Measurements from ENCODE around the gene CAST. TPM values are rescaled to one million over a fixed set of nuclear protein-coding genes. Genes with fewer than 3 reads are reported as not detected.

The CAST gene
- total RNA-seq, 1 experiment from 2014 or later = 35.6 TPM

DNA sequence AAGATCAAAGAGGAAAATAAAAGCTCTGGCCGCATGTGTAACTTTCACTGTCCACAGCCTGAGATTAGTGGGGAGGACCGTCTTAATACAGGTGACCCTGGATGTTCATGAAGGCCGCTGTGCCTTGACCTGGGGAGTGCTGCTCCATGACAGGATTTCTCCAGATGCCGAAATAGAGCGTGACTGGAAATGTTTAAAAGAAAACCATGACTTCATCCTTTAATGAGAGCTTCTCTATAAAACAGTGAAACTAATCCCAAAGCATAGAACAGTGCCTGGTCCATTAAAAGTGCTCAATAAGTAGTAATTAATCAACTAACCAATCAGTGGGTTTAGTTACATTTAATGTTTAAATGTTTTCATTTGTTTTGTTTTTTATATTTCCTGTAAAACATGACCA, 82.8 kb downstream of the CAST start:
- no peak for DNase-seq (ENCODE audit: low spot score)

- no peak for DNase-seq (ENCODE audit: low spot score)
These were observed 83.8 kb downstream of the CAST start for GRCh38 chr5:96745844-96746531.

DNA sequence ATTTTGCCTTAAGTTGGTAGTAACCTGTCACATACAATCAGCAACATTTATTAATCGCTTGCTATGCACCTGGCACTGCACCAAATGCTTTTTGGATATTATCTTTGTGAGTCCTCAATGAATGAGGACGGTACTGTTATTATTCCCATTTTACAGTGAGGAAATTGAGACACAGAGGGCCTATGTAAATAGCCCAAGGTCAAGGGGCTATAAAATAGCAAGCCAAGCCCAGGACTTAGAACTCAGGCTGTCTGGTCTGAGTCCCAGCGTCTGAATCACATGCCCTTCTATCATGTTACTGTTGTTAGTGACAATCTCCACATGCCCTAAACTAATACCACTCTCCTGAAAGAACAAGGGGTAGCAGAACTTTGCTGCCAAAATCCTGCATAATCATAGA, 85.5 kb downstream of the CAST start:
- no peak for DNase-seq (ENCODE audit: low spot score)

GRCh38 chr5:96750110-96750822, 88.1 kb downstream of the CAST start:
- DNase-seq (ENCODE audit: low spot score) = no peak

DNA sequence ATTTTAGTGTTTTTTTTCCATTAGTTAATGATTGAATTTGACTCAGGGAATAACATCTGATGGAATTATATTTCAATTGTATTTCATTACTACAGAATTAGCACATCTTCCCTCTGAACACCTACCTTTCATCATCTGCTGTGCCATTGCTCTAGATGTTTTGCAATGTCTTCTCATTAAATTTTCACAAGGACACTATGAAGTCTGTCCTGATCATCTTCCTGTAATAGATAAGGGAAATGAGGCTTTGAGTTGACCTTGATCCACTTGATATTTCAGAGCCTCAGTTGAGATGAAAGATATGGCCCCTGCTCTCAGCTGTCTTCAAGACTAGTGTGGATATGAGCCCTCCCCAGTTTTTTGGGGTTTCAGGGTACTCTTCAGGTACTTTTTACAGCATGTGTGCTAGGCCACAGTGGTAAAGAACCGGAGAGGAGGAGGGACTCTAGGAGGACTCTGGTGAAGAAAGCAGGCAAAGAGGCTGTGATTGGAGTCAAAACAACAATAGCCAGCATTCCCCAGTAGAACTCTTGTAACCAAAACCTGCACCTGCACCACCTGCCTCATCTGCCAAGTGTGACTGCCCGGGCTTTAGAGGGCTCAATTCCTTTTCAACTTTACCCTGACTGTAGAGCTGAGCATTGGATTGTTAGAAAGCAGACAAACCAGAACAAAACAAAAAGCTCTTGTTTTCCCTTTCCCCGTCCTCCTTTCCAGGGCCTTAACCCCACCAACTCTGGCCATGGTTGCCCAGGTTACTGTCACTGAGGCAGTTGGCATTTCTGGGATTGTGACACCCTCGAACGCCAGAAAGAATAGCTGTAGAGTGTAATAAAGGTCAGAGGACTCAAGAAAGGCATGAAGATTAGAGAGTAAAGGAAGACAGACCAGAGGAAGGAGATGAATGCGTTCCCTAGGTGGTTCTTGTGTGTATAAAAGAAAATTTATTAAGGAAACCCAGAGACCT, 89.3 kb downstream of the CAST start:
- no peak for DNase-seq (ENCODE audit: low spot score)

DNA sequence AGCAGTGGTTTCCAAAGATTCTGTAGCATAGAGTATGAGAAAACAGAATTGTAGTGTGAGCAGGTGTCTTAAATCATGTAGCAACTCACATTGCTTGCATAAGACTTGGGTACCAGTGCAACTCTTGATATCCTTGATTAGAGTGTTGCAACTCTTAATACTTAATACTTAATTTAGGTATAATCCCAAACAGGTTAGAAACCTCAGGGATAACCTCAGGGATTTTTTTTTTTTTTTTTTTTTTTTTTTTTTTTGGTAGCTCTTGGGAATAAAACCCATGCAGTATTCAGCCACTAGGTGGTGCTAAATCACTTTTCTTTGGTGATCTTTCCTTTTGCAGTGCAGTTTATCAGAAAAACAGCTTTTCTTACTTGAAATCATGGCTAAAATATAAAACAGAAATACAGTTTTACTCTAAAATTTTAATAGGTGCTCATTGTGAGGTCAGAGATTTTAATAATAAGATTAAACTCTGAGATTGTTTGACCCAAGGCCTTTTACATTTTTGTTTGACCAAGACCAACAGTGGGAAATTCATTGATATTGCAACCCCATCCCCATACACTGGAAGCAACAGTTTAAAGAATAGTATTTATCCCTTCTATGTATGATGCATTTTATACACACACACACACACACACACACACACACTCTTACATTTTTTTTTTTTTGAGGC, 90.3 kb downstream of the CAST start:
- DNase-seq (ENCODE audit: low spot score) = peak; percentile 82

GRCh38 chr5:96753017-96753397, 90.8 kb downstream of the CAST start:
- no peak for DNase-seq (ENCODE audit: low spot score)

- DNase-seq (ENCODE audit: low spot score) = no peak
These were observed 91.7 kb downstream of the CAST start for GRCh38 chr5:96753848-96754247.

DNA sequence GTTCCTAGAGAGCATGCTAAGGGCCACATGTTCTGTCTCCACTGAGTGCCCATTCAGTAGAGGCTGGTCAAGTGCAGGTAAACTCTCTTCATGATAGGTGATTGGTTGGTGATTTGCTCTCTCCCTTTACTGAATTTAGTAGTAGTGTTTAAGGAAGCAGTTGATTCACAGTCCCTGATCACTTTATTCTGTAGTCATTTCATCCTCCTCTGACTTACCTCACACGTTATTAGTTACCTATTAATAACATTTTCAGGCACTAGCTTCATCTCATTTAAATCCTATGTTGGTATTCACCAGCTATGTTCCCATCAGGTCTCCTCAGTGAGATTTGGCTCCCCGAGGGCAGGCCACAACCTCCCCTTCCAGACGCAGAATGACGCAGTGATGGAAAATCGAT, 93.7 kb downstream of the CAST start:
- DNase-seq (ENCODE audit: low spot score) = no peak

- no peak for DNase-seq (ENCODE audit: low spot score)
These were observed 94.8 kb downstream of the CAST start for GRCh38 chr5:96756985-96757384.

DNA sequence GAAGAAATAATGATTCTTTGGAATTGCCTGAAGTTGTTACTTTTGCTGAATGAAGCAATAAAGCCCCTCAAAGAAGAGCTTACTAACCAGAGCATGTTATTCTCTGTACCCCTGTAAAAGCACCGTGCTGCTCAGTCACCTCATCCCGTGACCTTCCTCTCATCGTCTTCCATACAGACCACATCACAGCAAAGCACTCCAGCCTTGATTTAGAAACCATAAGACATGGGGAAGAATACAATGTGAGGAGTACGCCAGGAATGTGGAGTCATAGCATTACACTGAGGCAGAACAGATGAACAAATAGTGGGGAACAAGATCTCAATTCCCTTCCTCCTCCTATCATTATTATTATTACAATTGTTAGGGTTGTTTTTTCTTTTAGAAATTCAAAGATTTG, 96.4 kb downstream of the CAST start:
- DNase-seq (ENCODE audit: low spot score) = no peak

GRCh38 chr5:96761618-96762017, 99.4 kb downstream of the CAST start:
- DNase-seq (ENCODE audit: low spot score) = no peak

DNA sequence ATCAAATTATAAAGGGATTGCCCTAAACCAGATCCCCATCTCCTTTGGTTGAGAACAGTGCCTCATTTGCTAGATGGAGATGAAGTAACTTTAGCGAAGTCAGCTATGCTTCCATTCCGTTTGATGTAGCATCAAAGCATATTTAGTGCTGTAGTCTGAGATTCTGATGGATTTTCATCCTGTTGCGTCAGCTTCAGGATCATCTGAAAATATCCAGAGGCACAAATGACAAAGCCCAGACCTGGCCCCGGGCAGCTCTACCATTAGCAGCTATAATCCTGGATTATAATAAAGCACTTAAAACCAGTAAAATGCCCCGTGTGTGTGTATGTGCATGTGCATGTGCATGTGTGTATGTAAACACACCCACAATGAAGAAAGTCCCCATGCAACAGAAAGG, 100.8 kb downstream of the CAST start:
- DNase-seq (ENCODE audit: low spot score) = no peak

DNA sequence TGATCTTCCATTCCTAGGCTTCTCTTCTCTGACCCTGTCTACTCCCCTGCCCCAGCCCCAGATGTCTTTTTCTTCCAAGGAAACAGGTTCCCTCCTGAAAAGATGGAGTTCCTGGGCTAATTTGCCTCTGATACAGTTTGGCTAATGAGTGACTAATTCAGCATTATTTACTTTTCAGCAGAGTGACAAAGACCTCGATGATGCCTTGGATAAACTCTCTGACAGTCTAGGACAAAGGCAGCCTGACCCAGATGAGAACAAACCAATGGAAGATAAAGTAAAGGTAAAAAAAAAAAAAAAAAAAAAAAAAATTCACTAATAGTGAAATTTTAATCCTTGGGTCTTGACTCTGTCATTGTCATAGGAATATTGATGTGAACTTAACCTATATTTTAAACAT, 102.9 kb downstream of the CAST start:
- DNase-seq (ENCODE audit: low spot score) = no peak

DNA sequence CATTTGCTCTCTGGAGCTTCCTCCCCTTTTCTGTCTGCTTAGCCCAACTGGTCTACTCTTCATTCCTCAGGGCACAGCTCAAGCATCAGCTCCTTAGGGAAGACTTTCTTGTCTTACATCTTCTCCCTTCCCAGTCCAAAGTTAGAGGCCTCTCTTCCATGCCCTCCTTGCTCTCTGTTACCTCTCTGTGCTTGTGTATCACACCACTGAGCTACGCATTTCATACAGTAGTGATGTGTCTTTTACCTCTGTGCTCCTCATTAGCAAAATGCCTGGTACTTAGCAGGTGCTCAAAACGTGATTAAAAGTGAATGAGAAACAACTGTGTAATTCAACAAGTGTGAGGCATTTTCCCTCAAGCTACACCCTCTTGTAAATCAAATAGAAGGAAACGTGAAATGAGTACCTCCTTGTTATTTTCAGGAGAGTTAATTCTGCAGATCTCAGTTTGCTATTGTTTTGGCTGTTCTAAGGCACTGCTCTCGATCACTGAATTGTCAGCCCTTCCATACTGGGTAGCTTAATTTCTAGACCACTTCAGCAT, 106.6 kb downstream of the CAST start:
- no peak for DNase-seq (ENCODE audit: low spot score)

- no peak for DNase-seq (ENCODE audit: low spot score)
These were observed 109.2 kb downstream of the CAST start for GRCh38 chr5:96771395-96771794.

DNA sequence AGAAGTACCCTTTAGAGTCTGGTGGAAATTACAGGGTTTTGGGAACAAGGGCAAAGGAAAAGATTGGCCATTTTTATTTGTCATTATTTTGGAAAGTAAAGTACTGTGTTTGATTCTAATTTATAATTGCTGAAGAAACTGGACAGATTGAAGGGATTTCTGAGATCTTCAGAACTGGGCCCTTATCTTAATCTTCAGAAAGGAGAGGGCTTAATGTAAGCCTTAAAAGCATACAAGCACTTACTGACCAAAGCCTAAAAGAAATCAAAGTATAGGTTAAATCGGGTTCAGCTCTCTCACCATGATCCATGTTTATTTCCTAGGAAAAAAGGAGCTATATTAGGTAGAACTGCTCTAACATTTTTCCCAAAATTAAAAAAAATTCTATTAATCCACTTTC, 109.9 kb downstream of the CAST start:
- DNase-seq (ENCODE audit: low spot score) = no peak

GRCh38 chr5:96772542-96772941, 110.4 kb downstream of the CAST start:
- no peak for DNase-seq (ENCODE audit: low spot score)

GRCh38 chr5:96775050-96775449, 112.9 kb downstream of the CAST start:
- no peak for DNase-seq (ENCODE audit: low spot score)

- no peak for DNase-seq (ENCODE audit: low spot score)
These were observed 113.5 kb downstream of the CAST start for GRCh38 chr5:96775689-96776088.

GRCh38 chr5:96776621-96777020, 114.4 kb downstream of the CAST start:
- DNase-seq (ENCODE audit: low spot score) = no peak

Measured in HT-29 (cell line).